Osteocyte (in vitro differentiated cells): ENCODE data around the gene RUNX2. TPM values are rescaled to one million over a fixed set of nuclear protein-coding genes. Genes with fewer than 3 reads are reported as not detected.

Experiments
- DNase-seq: peaks from one replicate; pipeline ENCODE4 v3.0.0; 2021; ENCODE audit warnings: mixed read lengths; ENCODE audit not compliant: unreplicated experiment; ENCODE audit errors: extremely low spot score
- H3K27ac Mint-ChIP-seq: one replicate; pipeline ENCODE4 v1.8.0; 2021; ENCODE audit warnings: mild to moderate bottlenecking, mixed read lengths; ENCODE audit not compliant: unreplicated experiment
- H3K27me3 Mint-ChIP-seq: one replicate; pipeline ENCODE4 v1.8.0; 2021; ENCODE audit warnings: mixed read lengths; ENCODE audit not compliant: unreplicated experiment
- H3K36me3 Mint-ChIP-seq: one replicate; pipeline ENCODE4 v1.8.0; 2021; ENCODE audit warnings: mixed read lengths; ENCODE audit not compliant: unreplicated experiment
- H3K4me1 Mint-ChIP-seq: one replicate; pipeline ENCODE4 v1.8.0; 2021; ENCODE audit warnings: mixed read lengths; ENCODE audit not compliant: unreplicated experiment
- H3K4me3 Mint-ChIP-seq: one replicate; pipeline ENCODE4 v1.8.0; 2021; ENCODE audit warnings: mild to moderate bottlenecking, moderate library complexity, mixed read lengths; ENCODE audit not compliant: unreplicated experiment
- H3K9me3 Mint-ChIP-seq: one replicate; pipeline ENCODE4 v1.8.0; 2021; ENCODE audit warnings: mixed read lengths; ENCODE audit not compliant: unreplicated experiment
- CTCF ChIP-seq: fragments of 200-600 bp; sonication (generic); IDR thresholded peaks from 2 replicates; pipeline ENCODE4 v1.5.0; 2021; ENCODE audit warnings: antibody characterized with exemption, mild to moderate bottlenecking, moderate library complexity
- total RNA-seq: library from RNA; stranded (reverse); gene quantifications from 2 replicates; pipeline ENCODE4 v1.2.1, GENCODE V29; 2021

RUNX2 gene
- total RNA-seq, 1 donor from 2014 or later = 28.1 TPM

- no peaks in the 10 kb centered on the region for H3K9me3 Mint-ChIP-seq
- no peak overlapping the region for H3K27ac Mint-ChIP-seq
- H3K36me3 Mint-ChIP-seq = peaks cover 2% of the 10 kb centered on the region
- DNase-seq = no peak
- TF ChIP-seq CTCF = no peak
- no peaks in the 10 kb centered on the region for H3K4me1 Mint-ChIP-seq
- no peak overlapping the region for H3K4me3 Mint-ChIP-seq
- H3K27me3 Mint-ChIP-seq = no peaks in the 10 kb centered on the region
These were observed 39.9 kb downstream of the RUNX2 start for GRCh38 chr6:45367999-45368398.

- no peak overlapping the region for H3K4me3 Mint-ChIP-seq
- no peak overlapping the region for H3K27ac Mint-ChIP-seq
- H3K4me1 Mint-ChIP-seq = no peaks in the 10 kb centered on the region
- H3K36me3 Mint-ChIP-seq = peaks cover 2% of the 10 kb centered on the region
- no peaks in the 10 kb centered on the region for H3K27me3 Mint-ChIP-seq
- no peak for TF ChIP-seq CTCF
- H3K9me3 Mint-ChIP-seq = no peaks in the 10 kb centered on the region
- no peak for DNase-seq
These were observed 41.7 kb downstream of the RUNX2 start for GRCh38 chr6:45369870-45370269.

- TF ChIP-seq CTCF = no peak
- H3K4me1 Mint-ChIP-seq = peaks cover 16% of the 10 kb centered on the region
- H3K27ac Mint-ChIP-seq = no peak overlapping the region
- H3K27me3 Mint-ChIP-seq = no peaks in the 10 kb centered on the region
- DNase-seq = no peak
- peaks cover 2% of the 10 kb centered on the region for H3K36me3 Mint-ChIP-seq
- H3K9me3 Mint-ChIP-seq = no peaks in the 10 kb centered on the region
- H3K4me3 Mint-ChIP-seq = no peak overlapping the region
These were observed 43.9 kb downstream of the RUNX2 start for GRCh38 chr6:45371924-45372573.

- Mint-ChIP-seq H3K36me3 (no peaks in the 10 kb centered on the region), H3K4me3 (no peak overlapping the region), H3K27ac (no peak overlapping the region), H3K27me3 (no peaks in the 10 kb centered on the region), H3K9me3 (no peaks in the 10 kb centered on the region), H3K4me1 (peaks cover 29% of the 10 kb centered on the region)
- peak; percentile 13 for TF ChIP-seq CTCF
- DNase-seq = no peak
These were observed 47.3 kb downstream of the RUNX2 start for GRCh38 chr6:45375449-45375848.

- Mint-ChIP-seq H3K27ac (peak overlapping the region; percentile 100), H3K36me3 (no peaks in the 10 kb centered on the region), H3K4me1 (peaks cover 29% of the 10 kb centered on the region), H3K9me3 (no peaks in the 10 kb centered on the region), H3K27me3 (no peaks in the 10 kb centered on the region), H3K4me3 (peak overlapping the region; percentile 97)
- no peak for DNase-seq
- TF ChIP-seq CTCF = no peak
These were observed 48.3 kb downstream of the RUNX2 start for GRCh38 chr6:45376310-45377042.
